HCT116 (cell line): ENCODE results near the gene KANK4. TPM values are rescaled to one million over a fixed set of nuclear protein-coding genes. Genes with fewer than 3 reads are reported as not detected.

Source experiments
- ATAC-seq: fragments of 200-7000 bp; cut with Tn5 transposase; 2 replicates; pipeline ENCODE4 v1.9.1; 2020; ENCODE audit warnings: mild to moderate bottlenecking, moderate library complexity
- BruUV-seq: library from RNA; stranded (reverse); fragments of 400-500 nt; replicated peaks from 2 replicates; lab custom pipeline; 2021; lab: Mats Ljungman, UMichigan
- CTCF ChIA-PET: fragments of 300-600 bp; sonication (Branson Sonifier 250); formaldehyde crosslinking; loops from one replicate; lab custom pipeline; 2021; ENCODE audit warnings: antibody characterized with exemption; lab: Charles Lee
- POLR2A ChIA-PET: fragments of 300-600, 350-600 bp; sonication (Branson Sonifier 250); formaldehyde crosslinking; loops from one replicate; lab custom pipeline; 2021; ENCODE audit warnings: antibody characterized with exemption; lab: Charles Lee
- RAD21 ChIA-PET, 2 experiments: fragments of 300-600 bp; sonication (Branson Sonifier 250); formaldehyde crosslinking; loops; one replicate each; lab custom pipeline; 2023; ENCODE audit warnings: low total read pairs in 2 of 2; ENCODE audit not compliant: uncharacterized antibody in 2 of 2, unreplicated experiment in 2 of 2, low non-redundant PET in 1 of 2; lab: Charles Lee
- DNase-seq: peaks from one replicate; pipeline ENCODE4 v3.0.0-alpha.2; 2010; ENCODE audit warnings: low read depth, low spot score
- H2AFZ ChIP-seq: fragments of 200-600 bp; shearing (Covaris generic), sonication (generic); 2 replicates; pipeline ENCODE4 v1.6.1; 2017; ENCODE audit warnings: low read depth, mixed run types, mixed read lengths, antibody characterized with exemption, low read length; ENCODE audit not compliant: poor library complexity, severe bottlenecking
- H3K27ac ChIP-seq: 2 replicates; pipeline ENCODE4 v1.5.1; 2012; ENCODE audit warnings: low read depth, low read length
- H3K27me3 ChIP-seq: fragments of 200-600 bp; sonication (generic); 2 replicates; pipeline ENCODE4 v1.6.1; 2016; ENCODE audit warnings: mixed run types, low read length, mixed read lengths; ENCODE audit not compliant: insufficient read depth
- H3K36me3 ChIP-seq, 2 experiments: fragments of 200-500 bp in 1 of 2; fragments of 200-600 bp in 1 of 2; sonication (Bioruptor generic) in 1 of 2; sonication (generic) in 1 of 2; 2 replicates each; pipeline versions ENCODE4 v1.5.1 to v1.6.1; 2014 to 2016; ENCODE audit warnings: low read length in 2 of 2, inconsistent platforms in 1 of 2, mixed read lengths in 1 of 2, mixed run types in 1 of 2; ENCODE audit not compliant: insufficient read depth in 2 of 2, control insufficient read depth in 1 of 2
- H3K4me1 ChIP-seq, 2 experiments: fragments of 200-600 bp in 1 of 2; sonication (generic) in 1 of 2; 2 replicates each; pipeline versions ENCODE4 v1.5.1 to v1.6.1; 2012 to 2017; ENCODE audit warnings: low read length in 2 of 2, inconsistent platforms in 1 of 2, mild to moderate bottlenecking in 1 of 2, mixed read lengths in 1 of 2, mixed run types in 1 of 2, moderate library complexity in 1 of 2; ENCODE audit not compliant: insufficient read depth in 2 of 2, control insufficient read depth in 1 of 2
- H3K4me2 ChIP-seq: fragments of 200-600 bp; sonication (generic); 2 replicates; pipeline ENCODE4 v1.6.1; 2017; ENCODE audit warnings: mixed run types, low read length, mixed read lengths
- H3K4me3 ChIP-seq, 2 experiments: fragments of 200-600 bp in 1 of 2; sonication (generic) in 1 of 2; replicated peaks in 1 of 2; 2 replicates each; pipeline ENCODE4 v1.5.1; 2011 to 2016; ENCODE audit warnings: low read length in 2 of 2, control low read depth in 1 of 2, low read depth in 1 of 2, mild to moderate bottlenecking in 1 of 2, mixed read lengths in 1 of 2, mixed run types in 1 of 2
- H3K79me2 ChIP-seq: fragments of 200-600 bp; sonication (generic); 2 replicates; pipeline ENCODE4 v1.6.1; 2017; ENCODE audit warnings: mild to moderate bottlenecking, mixed run types, low read length, moderate library complexity, mixed read lengths; ENCODE audit not compliant: insufficient read depth
- H3K9ac ChIP-seq: fragments of 200-600 bp; sonication (generic); 2 replicates; pipeline ENCODE4 v1.6.1; 2016; ENCODE audit warnings: low read length, mixed read lengths
- H3K9me2 ChIP-seq: fragments of 200-600 bp; sonication (generic), shearing (Covaris generic); 2 replicates; pipeline ENCODE4 v1.6.1; 2017; ENCODE audit warnings: mixed run types, mild to moderate bottlenecking, moderate library complexity; ENCODE audit not compliant: insufficient read depth
- H3K9me3 ChIP-seq, 2 experiments: fragments of 200-500 bp in 1 of 2; fragments of 200-600 bp in 1 of 2; sonication (Bioruptor generic) in 1 of 2; sonication (generic) in 1 of 2; 2 replicates each; pipeline ENCODE4 v1.6.1; 2014 to 2017; ENCODE audit warnings: low read length in 2 of 2, mixed read lengths in 2 of 2, inconsistent platforms in 1 of 2, low read depth in 1 of 2, mild to moderate bottlenecking in 1 of 2, mixed run types in 1 of 2, moderate library complexity in 1 of 2; ENCODE audit not compliant: control insufficient read depth in 1 of 2, insufficient read depth in 1 of 2
- H4K20me1 ChIP-seq: fragments of 200-600 bp; sonication (generic), shearing (Covaris generic); 2 replicates; pipeline ENCODE4 v1.6.1; 2017; ENCODE audit warnings: mixed run types, mild to moderate bottlenecking, moderate library complexity; ENCODE audit not compliant: insufficient read depth
- ATF3 ChIP-seq: IDR thresholded peaks from 2 replicates; pipeline ENCODE4 v1.6.1; 2012
- CBX3 ChIP-seq: IDR thresholded peaks from 2 replicates; pipeline ENCODE4 v1.6.1; 2012; ENCODE audit warnings: low read depth
- EZH2 ChIP-seq: fragments of 200-600 bp; sonication (generic); IDR thresholded peaks from 2 replicates; pipeline ENCODE4 v1.6.1; 2017; ENCODE audit warnings: antibody characterized with exemption, mixed run types
- EZH2phosphoT487 ChIP-seq: fragments of 200-600 bp; IDR thresholded peaks from 2 replicates; pipeline ENCODE4 v1.6.1; 2018; ENCODE audit warnings: antibody characterized with exemption, borderline replicate concordance
- FOSL1 ChIP-seq: IDR thresholded peaks from 2 replicates; pipeline ENCODE4 v1.6.1; 2012; ENCODE audit warnings: low read depth
- JUND ChIP-seq: IDR thresholded peaks from 2 replicates; pipeline ENCODE4 v1.6.1; 2012
- MAX ChIP-seq: IDR thresholded peaks from 2 replicates; pipeline ENCODE4 v1.6.1; 2012
- POLR2AphosphoS5 ChIP-seq: IDR thresholded peaks from 2 replicates; pipeline ENCODE4 v1.6.1; 2011; ENCODE audit warnings: mild to moderate bottlenecking, low read depth, low read length, moderate library complexity
- REST ChIP-seq: IDR thresholded peaks from 2 replicates; pipeline ENCODE4 v1.6.1; 2012; ENCODE audit warnings: low read depth
- SIN3A ChIP-seq: IDR thresholded peaks from 2 replicates; pipeline ENCODE4 v1.6.1; 2012; ENCODE audit warnings: low read depth
- SRF ChIP-seq: IDR thresholded peaks from 2 replicates; pipeline ENCODE4 v1.6.1; 2012; ENCODE audit warnings: low read depth
- ZBTB33 ChIP-seq: IDR thresholded peaks from 2 replicates; pipeline ENCODE4 v1.6.1; 2011; ENCODE audit warnings: mild to moderate bottlenecking, low read length, moderate library complexity; ENCODE audit not compliant: insufficient replicate concordance; ENCODE audit errors: extremely low read depth
- ZFX ChIP-seq: fragments of 450-650 bp; IDR thresholded peaks from 2 replicates; pipeline ENCODE4 v1.6.1; 2017
- ZNF274 ChIP-seq: fragments of 200-500 bp; sonication (Bioruptor generic); IDR thresholded peaks from 2 replicates; pipeline ENCODE4 v1.6.1; 2014; ENCODE audit warnings: mild to moderate bottlenecking, low read depth, low read length, inconsistent platforms
- intact Hi-C: fragments of 100-400 bp; cut with micrococcal nuclease; formaldehyde crosslinking; loops from 2 replicates; pipeline ENCODE4 v1.10.0; 2022
- total RNA-seq: library from RNA; stranded (reverse); gene quantifications from one replicate; pipeline ENCODE4 v1.2.1, GENCODE V29; 2021; ENCODE audit not compliant: unreplicated experiment

KANK4 gene
- total RNA-seq, 1 experiment from 2014 or later = not detected

GRCh38 chr1:62318320-62318755 lies 896 bp downstream of the KANK4 start:
- no peak overlapping the region for H3K4me3 ChIP-seq
- intact Hi-C loops = no loop called here
- ChIA-PET RAD21 (no interaction called here), POLR2A (no interaction called here), CTCF (no interaction called here)
- no TSS peak for BruUV-seq
- TF ChIP-seq REST (no peak), JUND (no peak), SRF (no peak), EZH2 (no peak), POLR2AphosphoS5 (no peak), ZFX (no peak), ATF3 (no peak), SIN3A (no peak), ZNF274 (no peak), MAX (no peak), EZH2phosphoT487 (no peak), CBX3 (no peak), ZBTB33 (no peak), FOSL1 (no peak)
- H3K9ac ChIP-seq = no peak overlapping the region
- no peak overlapping the region for H3K4me2 ChIP-seq
- no peak overlapping the region for H2AFZ ChIP-seq
- H4K20me1 ChIP-seq = no peaks in the 10 kb centered on the region
- DNase-seq = no peak
- H3K27me3 ChIP-seq = peaks cover 4% of the 10 kb centered on the region; the same call in 1 of the 2 replicates
- H3K27ac ChIP-seq = no peak overlapping the region
- H3K9me2 ChIP-seq = no peaks in the 10 kb centered on the region
- no peaks in the 10 kb centered on the region for H3K79me2 ChIP-seq
- peaks cover 0 to 10% of the 10 kb centered on the region in 2 experiments; a peak in 2 of 4 replicates for H3K4me1 ChIP-seq
- ATAC-seq = no peak
- H3K36me3 ChIP-seq = no peaks in the 10 kb centered on the region
- H3K9me3 ChIP-seq = no peaks in the 10 kb centered on the region
